Measurements from ENCODE around the gene OSBPL9. TPM values are rescaled to one million over a fixed set of nuclear protein-coding genes. Genes with fewer than 3 reads are reported as not detected.

Gene OSBPL9
- total RNA-seq, 1 donor from 2014 or later: 88.3 TPM

GRCh38 chr1:51780927-51781326, 164.0 kb downstream of the OSBPL9 start:
- no peak for TF ChIP-seq CTCF (conservative IDR thresholded peaks at IDR 0.05)

GRCh38 chr1:51784997-51785421, 168.1 kb downstream of the OSBPL9 start:
- H3K27me3 Mint-ChIP-seq: no peaks in the 10 kb centered on the region
- no peak overlapping the region for H3K27ac Mint-ChIP-seq
- H3K4me1 Mint-ChIP-seq (ENCODE audit: unreplicated experiment): no peaks in the 10 kb centered on the region
- TF ChIP-seq CTCF (conservative IDR thresholded peaks at IDR 0.05): no peak
- DNase-seq (ENCODE audit: extremely low spot score, unreplicated experiment): no peak
- no peaks in the 10 kb centered on the region for H3K9me3 Mint-ChIP-seq
- H3K4me3 Mint-ChIP-seq: no peak overlapping the region
- peaks cover 56% of the 10 kb centered on the region for H3K36me3 Mint-ChIP-seq

More at GRCh38 chr1:51780927-51781326, 164.0 kb downstream of the OSBPL9 start:
- Mint-ChIP-seq H3K4me3 (no peak overlapping the region), H3K27ac (no peak overlapping the region), H3K9me3 (no peaks in the 10 kb centered on the region), H3K27me3 (no peaks in the 10 kb centered on the region), H3K4me1 (ENCODE audit: unreplicated experiment) (no peaks in the 10 kb centered on the region), H3K36me3 (peaks cover 43% of the 10 kb centered on the region)
- no peak for DNase-seq (ENCODE audit: extremely low spot score, unreplicated experiment)

- Mint-ChIP-seq H3K27ac (peak overlapping the region; percentile 8), H3K36me3 (peaks cover 60% of the 10 kb centered on the region), H3K27me3 (no peaks in the 10 kb centered on the region), H3K4me1 (ENCODE audit: unreplicated experiment) (no peaks in the 10 kb centered on the region), H3K9me3 (no peaks in the 10 kb centered on the region), H3K4me3 (no peak overlapping the region)
- TF ChIP-seq CTCF (conservative IDR thresholded peaks at IDR 0.05): no peak
- DNase-seq (ENCODE audit: extremely low spot score, unreplicated experiment): no peak
Observed at GRCh38 chr1:51788938-51789337, 172.0 kb downstream of the OSBPL9 start.

GRCh38 chr1:51789342-51789741, 172.4 kb downstream of the OSBPL9 start:
- Mint-ChIP-seq H3K4me3 (no peak overlapping the region), H3K9me3 (no peaks in the 10 kb centered on the region), H3K4me1 (ENCODE audit: unreplicated experiment) (no peaks in the 10 kb centered on the region), H3K27ac (peak overlapping the region; percentile 8), H3K27me3 (no peaks in the 10 kb centered on the region), H3K36me3 (peaks cover 58% of the 10 kb centered on the region)
- DNase-seq (ENCODE audit: extremely low spot score, unreplicated experiment): no peak
- TF ChIP-seq CTCF (conservative IDR thresholded peaks at IDR 0.05): no peak

GRCh38 chr1:51790385-51790784, 173.5 kb downstream of the OSBPL9 start:
- Mint-ChIP-seq H3K27ac (no peak overlapping the region), H3K36me3 (peaks cover 60% of the 10 kb centered on the region), H3K4me3 (no peak overlapping the region), H3K4me1 (ENCODE audit: unreplicated experiment) (no peaks in the 10 kb centered on the region), H3K9me3 (no peaks in the 10 kb centered on the region), H3K27me3 (no peaks in the 10 kb centered on the region)
- TF ChIP-seq CTCF (conservative IDR thresholded peaks at IDR 0.05): no peak
- DNase-seq (ENCODE audit: extremely low spot score, unreplicated experiment): no peak

- Mint-ChIP-seq H3K4me1 (ENCODE audit: unreplicated experiment) (no peaks in the 10 kb centered on the region), H3K27me3 (no peaks in the 10 kb centered on the region), H3K9me3 (no peaks in the 10 kb centered on the region), H3K36me3 (peaks cover 49% of the 10 kb centered on the region), H3K27ac (no peak overlapping the region), H3K4me3 (no peak overlapping the region)
- no peak for TF ChIP-seq CTCF (conservative IDR thresholded peaks at IDR 0.05)
- DNase-seq (ENCODE audit: extremely low spot score, unreplicated experiment): no peak
Observed at GRCh38 chr1:51791888-51792287, 175.0 kb downstream of the OSBPL9 start.

All from type B pancreatic cell (in vitro differentiated cells).